HEK293 (cell line): ENCODE measurements around the gene DNAJC10.
"Not testable (repeated sequence)": the region's sequence is repeated elsewhere in the genome, so short reads cannot be mapped to it uniquely, and the experiment has no call there.

Source experiments
- CTCF ChIA-PET: fragments of 350-600 bp; formaldehyde crosslinking; extraction: SDS; loops from one replicate; lab custom pipeline; 2021; ENCODE audit warnings: antibody characterized with exemption; lab: Yijun Ruan, JAX
- POLR2A ChIA-PET: fragments of 300-600 bp; formaldehyde crosslinking; extraction: SDS; loops from one replicate; lab custom pipeline; 2020; ENCODE audit warnings: antibody characterized with exemption, inconsistent platforms; lab: Yijun Ruan, JAX
- H3K27ac ChIP-seq: fragments of 200-500 bp; sonication (Bioruptor generic); 2 replicates; pipeline ENCODE4 v1.5.1; 2014; ENCODE audit warnings: low read depth, low read length, control low read depth, inconsistent platforms; ENCODE audit errors: extremely low read depth
- H3K36me3 ChIP-seq, 2 experiments: fragments of 200-500 bp in 1 of 2; sonication (Bioruptor generic) in 1 of 2; 1 replicate in 1 of 2; 2 replicates in 1 of 2; pipeline ENCODE4 v1.5.1; 2014 to 2017; ENCODE audit warnings: inconsistent platforms in 2 of 2, low read length in 2 of 2; ENCODE audit not compliant: control insufficient read depth in 2 of 2, insufficient read depth in 1 of 2
- H3K4me1 ChIP-seq: fragments of 200-500 bp; sonication (Bioruptor generic); 2 replicates; pipeline ENCODE4 v1.5.1; 2014; ENCODE audit warnings: mild to moderate bottlenecking, low read length, inconsistent platforms; ENCODE audit not compliant: control insufficient read depth, insufficient read depth
- H3K4me3 ChIP-seq: 2 replicates; pipeline ENCODE4 v1.5.1; 2011; ENCODE audit warnings: low read depth, mild to moderate bottlenecking, control low read depth, low read length, moderate library complexity
- H3K9me3 ChIP-seq: fragments of 200-500 bp; sonication (Bioruptor generic); 2 replicates; pipeline ENCODE4 v1.5.1; 2014; ENCODE audit warnings: low read depth, low read length, inconsistent platforms; ENCODE audit not compliant: control insufficient read depth, insufficient read depth
- GLI4 ChIP-seq: fragments of 450-650 bp; formaldehyde crosslinking; IDR thresholded peaks from 2 replicates; pipeline ENCODE4 v1.5.1; 2016; ENCODE audit warnings: missing biosample characterization, missing genetic modification characterization
- OSR2 ChIP-seq: fragments of 450-650 bp; formaldehyde crosslinking; IDR thresholded peaks from 2 replicates; pipeline ENCODE4 v1.5.1; 2016; ENCODE audit warnings: missing biosample characterization, missing genetic modification characterization
- ZBTB11 ChIP-seq: fragments of 450-650 bp; formaldehyde crosslinking; conservative IDR thresholded peaks from 2 replicates; pipeline ENCODE4 v1.5.1; 2016; ENCODE audit warnings: low read depth, missing biosample characterization, missing genetic modification characterization
- ZEB2 ChIP-seq: fragments of 450-650 bp; formaldehyde crosslinking; IDR thresholded peaks from 2 replicates; pipeline ENCODE4 v1.5.1; 2016; ENCODE audit warnings: missing biosample characterization, missing genetic modification characterization
- ZFP3 ChIP-seq: fragments of 450-650 bp; formaldehyde crosslinking; IDR thresholded peaks from 2 replicates; pipeline ENCODE4 v1.5.1; 2016; ENCODE audit warnings: low read depth, missing biosample characterization, missing genetic modification characterization
- ZNF132 ChIP-seq: fragments of 450-650 bp; formaldehyde crosslinking; IDR thresholded peaks from 2 replicates; pipeline ENCODE4 v1.5.1; 2017; ENCODE audit warnings: missing biosample characterization, missing genetic modification characterization, borderline replicate concordance
- ZNF140 ChIP-seq: fragments of 450-650 bp; formaldehyde crosslinking; IDR thresholded peaks from 2 replicates; pipeline ENCODE4 v1.5.1; 2016; ENCODE audit warnings: missing biosample characterization, missing genetic modification characterization
- ZNF146 ChIP-seq: fragments of 450-650 bp; formaldehyde crosslinking; IDR thresholded peaks from 2 replicates; pipeline ENCODE4 v1.5.1; 2016; ENCODE audit warnings: missing biosample characterization, missing genetic modification characterization
- ZNF2 ChIP-seq: fragments of 450-650 bp; formaldehyde crosslinking; IDR thresholded peaks from 2 replicates; pipeline ENCODE4 v1.5.1; 2016; ENCODE audit warnings: missing biosample characterization, missing genetic modification characterization
- ZNF335 ChIP-seq: fragments of 450-650 bp; formaldehyde crosslinking; conservative IDR thresholded peaks from 2 replicates; pipeline ENCODE4 v1.5.1; 2016; ENCODE audit warnings: missing biosample characterization, missing genetic modification characterization
- ZNF341 ChIP-seq: fragments of 450-650 bp; formaldehyde crosslinking; IDR thresholded peaks from 2 replicates; pipeline ENCODE4; 2016; ENCODE audit warnings: low read depth, missing biosample characterization, missing genetic modification characterization
- ZNF404 ChIP-seq: fragments of 450-650 bp; formaldehyde crosslinking; IDR thresholded peaks from 2 replicates; pipeline ENCODE4 v1.5.1; 2017; ENCODE audit warnings: missing biosample characterization, missing genetic modification characterization
- ZNF488 ChIP-seq: fragments of 450-650 bp; formaldehyde crosslinking; IDR thresholded peaks from 2 replicates; pipeline ENCODE4 v1.5.1; 2016; ENCODE audit warnings: missing biosample characterization, missing genetic modification characterization
- ZNF501 ChIP-seq: fragments of 450-650 bp; formaldehyde crosslinking; IDR thresholded peaks from 2 replicates; pipeline ENCODE4 v1.5.1; 2016; ENCODE audit warnings: missing biosample characterization, missing genetic modification characterization
- ZNF558 ChIP-seq: fragments of 450-650 bp; formaldehyde crosslinking; IDR thresholded peaks from 2 replicates; pipeline ENCODE4 v1.5.1; 2016; ENCODE audit warnings: missing biosample characterization, missing genetic modification characterization
- ZNF610 ChIP-seq: fragments of 450-650 bp; formaldehyde crosslinking; IDR thresholded peaks from 2 replicates; pipeline ENCODE4 v1.5.1; 2016; ENCODE audit warnings: missing biosample characterization, missing genetic modification characterization, borderline replicate concordance
- ZNF621 ChIP-seq: fragments of 450-650 bp; formaldehyde crosslinking; IDR thresholded peaks from 2 replicates; pipeline ENCODE4 v1.5.1; 2017; ENCODE audit warnings: missing biosample characterization, missing genetic modification characterization
- ZNF624 ChIP-seq: fragments of 450-650 bp; formaldehyde crosslinking; IDR thresholded peaks from 2 replicates; pipeline ENCODE4 v1.5.1; 2017; ENCODE audit warnings: missing biosample characterization, missing genetic modification characterization
- ZNF629 ChIP-seq: fragments of 450-650 bp; formaldehyde crosslinking; IDR thresholded peaks from 2 replicates; pipeline ENCODE4 v1.5.1; 2017; ENCODE audit warnings: missing biosample characterization, missing genetic modification characterization
- ZNF658 ChIP-seq: fragments of 450-650 bp; formaldehyde crosslinking; IDR thresholded peaks from 2 replicates; pipeline ENCODE4; 2016; ENCODE audit warnings: missing biosample characterization, missing genetic modification characterization
- ZNF664 ChIP-seq: fragments of 450-650 bp; formaldehyde crosslinking; IDR thresholded peaks from 2 replicates; pipeline ENCODE4 v1.5.1; 2016; ENCODE audit warnings: missing biosample characterization, missing genetic modification characterization
- ZNF677 ChIP-seq: fragments of 450-650 bp; IDR thresholded peaks from 2 replicates; pipeline ENCODE4 v1.5.0; 2018; ENCODE audit warnings: missing biosample characterization, mild to moderate bottlenecking, missing genetic modification characterization, moderate library complexity
- ZNF830 ChIP-seq: fragments of 450-650 bp; IDR thresholded peaks from 2 replicates; pipeline ENCODE4 v1.5.0; 2018; ENCODE audit warnings: missing biosample characterization, missing genetic modification characterization, low read depth, mild to moderate bottlenecking, moderate library complexity
- ZNF843 ChIP-seq: fragments of 450-650 bp; formaldehyde crosslinking; IDR thresholded peaks from 2 replicates; pipeline ENCODE4 v1.5.1; 2016; ENCODE audit warnings: missing biosample characterization, missing genetic modification characterization
- TF ChIP-seq, protein P1 (sequence below): fragments of 450-650 bp; formaldehyde crosslinking; IDR thresholded peaks from 2 replicates; pipeline ENCODE4 v1.5.1; 2017; ENCODE audit warnings: missing biosample characterization, missing genetic modification characterization

DNAJC10 gene

DNA sequence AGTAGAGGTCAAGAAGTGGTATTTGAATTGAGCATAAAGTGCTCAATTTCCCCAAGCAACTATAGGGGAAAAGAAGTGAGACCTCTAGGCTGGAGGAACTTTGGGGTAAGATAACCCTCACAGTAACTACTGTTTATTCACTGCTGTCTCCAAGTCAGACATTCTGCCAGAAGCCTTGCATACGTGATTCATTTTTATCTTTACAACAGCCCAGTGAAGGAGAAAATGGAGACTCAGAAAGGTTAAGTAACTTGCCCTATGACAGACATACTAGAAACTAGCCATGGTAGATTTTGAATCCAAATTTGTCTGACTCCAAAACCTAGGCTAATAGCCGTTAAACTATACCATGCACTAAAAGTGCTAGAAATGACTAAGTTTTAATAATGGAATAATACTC, 28.4 kb downstream of the DNAJC10 start (continued):
- TF ChIP-seq ZNF664 (tag by site-specific recombination): no peak
- TF ChIP-seq GLI4: no peak
- TF ChIP-seq ZNF658 (tag by site-specific recombination): no peak

GRCh38 chr2:182745061-182745460, 29.0 kb downstream of the DNAJC10 start:
- Histone ChIP-seq H3K4me1 (no peaks in the 10 kb centered on the region), H3K36me3 (peaks cover 34 to 51% of the 10 kb centered on the region in 2 experiments), H3K9me3 (no peaks in the 10 kb centered on the region), H3K4me3 (no peak overlapping the region), H3K27ac (no peak overlapping the region)
- POLR2A ChIA-PET: no interaction called here
- CTCF ChIA-PET: no interaction called here
- TF ChIP-seq OSR2 (tag by site-specific recombination) (no peak), ZBTB11 (tag by site-specific recombination) (no peak), ZNF843 (no peak), ZNF677 (no peak), ZNF140 (no peak), ZNF132 (no peak)

GRCh38 chr2:182745894-182746293, 29.8 kb downstream of the DNAJC10 start:
- peak; percentile 89 for TF ChIP-seq ZNF146 (tag by site-specific recombination)
- H3K27ac ChIP-seq, POLR2A ChIA-PET, H3K4me3 ChIP-seq, H3K4me1 ChIP-seq, H3K9me3 ChIP-seq, CTCF ChIA-PET: not testable (repeated sequence)
- H3K36me3 ChIP-seq: peaks cover 29 to 53% of the 10 kb centered on the region in 2 experiments

GRCh38 chr2:182754231-182754630, 38.2 kb downstream of the DNAJC10 start:
- H3K36me3 ChIP-seq: peaks cover 38 to 77% of the 10 kb centered on the region in 2 experiments
- no peaks in the 10 kb centered on the region for H3K4me1 ChIP-seq
- no peak overlapping the region for H3K27ac ChIP-seq
- ChIA-PET CTCF (interaction anchor here (0.6 to 1.3 kb wide), 2 partner anchors 13 to 18 kb away, joined by 4 to 5 read pairs; no protein-coding TSS in a partner anchor), POLR2A (no interaction called here)
- TF ChIP-seq ZNF335 (tag by site-specific recombination): no peak
- no peak for TF ChIP-seq ZNF501 (tag by site-specific recombination)
- no peak for TF ChIP-seq ZNF830 (tag by site-specific recombination)
- TF ChIP-seq ZNF624 (tag by site-specific recombination): no peak
- TF ChIP-seq ZFP3: no peak
- H3K4me3 ChIP-seq: no peak overlapping the region
- no peaks in the 10 kb centered on the region for H3K9me3 ChIP-seq

GRCh38 chr2:182758379-182758778, 42.3 kb downstream of the DNAJC10 start:
- H3K27ac ChIP-seq: no peak overlapping the region
- ChIA-PET POLR2A (no interaction called here), CTCF (interaction anchor here (0.6 to 1.6 kb wide), 3 partner anchors 9 to 365 kb away, joined by 3 to 4 read pairs (median 3); no protein-coding TSS in a partner anchor)
- no peak overlapping the region for H3K4me3 ChIP-seq
- peaks cover 24 to 85% of the 10 kb centered on the region in 2 experiments for H3K36me3 ChIP-seq
- H3K4me1 ChIP-seq: no peaks in the 10 kb centered on the region
- no peaks in the 10 kb centered on the region for H3K9me3 ChIP-seq
- no peak for TF ChIP-seq ZNF621 (tag by site-specific recombination)
- TF ChIP-seq ZNF610 (tag by site-specific recombination): no peak
- no peak for TF ChIP-seq ZNF629 (tag by site-specific recombination)
- no peak for TF ChIP-seq ZNF140
- TF ChIP-seq, protein P1, sequence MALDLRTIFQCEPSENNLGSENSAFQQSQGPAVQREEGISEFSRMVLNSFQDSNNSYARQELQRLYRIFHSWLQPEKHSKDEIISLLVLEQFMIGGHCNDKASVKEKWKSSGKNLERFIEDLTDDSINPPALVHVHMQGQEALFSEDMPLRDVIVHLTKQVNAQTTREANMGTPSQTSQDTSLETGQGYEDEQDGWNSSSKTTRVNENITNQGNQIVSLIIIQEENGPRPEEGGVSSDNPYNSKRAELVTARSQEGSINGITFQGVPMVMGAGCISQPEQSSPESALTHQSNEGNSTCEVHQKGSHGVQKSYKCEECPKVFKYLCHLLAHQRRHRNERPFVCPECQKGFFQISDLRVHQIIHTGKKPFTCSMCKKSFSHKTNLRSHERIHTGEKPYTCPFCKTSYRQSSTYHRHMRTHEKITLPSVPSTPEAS (tag by site-specific recombination): no peak
- no peak for TF ChIP-seq ZNF558 (tag by site-specific recombination)
- TF ChIP-seq ZNF341 (tag by site-specific recombination): no peak
- no peak for TF ChIP-seq ZNF2 (tag by site-specific recombination)
- TF ChIP-seq ZNF488: no peak
- TF ChIP-seq ZEB2 (tag by site-specific recombination): no peak
- TF ChIP-seq ZNF404 (tag by site-specific recombination): no peak
